ENCODE results near the gene PDSS2. TPM values are rescaled to one million over a fixed set of nuclear protein-coding genes. Genes with fewer than 3 reads are reported as not detected.

Gene PDSS2
- total and polyA plus RNA-seq, 11 donors: 7.2 to 24.4 (median 14.4) TPM

GRCh38 chr6:107439406-107439805, 20.0 kb downstream of the PDSS2 start:
- H3K27me3 ChIP-seq: no peaks in the 10 kb centered on the region
- intact Hi-C loops (cut with DNase I): no loop called here
- WGBS, 4 donors: 0 to 86% (median 54%) methylated on average over 1 of the region's 1 CpG
- peaks cover 0 to 10% (median 3%) of the 10 kb centered on the region in 12 donors for H3K4me1 ChIP-seq
- ATAC-seq (no peak), DNase-seq (no peak)
- H3K9me3 ChIP-seq: no peaks in the 10 kb centered on the region
- H3K27ac ChIP-seq: no peak overlapping the region
- TF ChIP-seq CTCF (IDR thresholded peaks at IDR 0.05) (no peak), POLR2A (IDR thresholded peaks at IDR 0.05) (no peak)
- no peaks in the 10 kb centered on the region for H3K36me3 ChIP-seq
- H3K4me3 ChIP-seq: no peak overlapping the region

GRCh38 chr6:107437691-107438090, 21.7 kb downstream of the PDSS2 start:
- intact Hi-C loops (cut with DNase I): no loop called here
- no peak for ATAC-seq
- Histone ChIP-seq H3K9me3 (peaks cover 0 to 5% (median 0%) of the 10 kb centered on the region in 12 donors), H3K4me3 (no peak overlapping the region), H3K36me3 (no peaks in the 10 kb centered on the region), H3K4me1 (peaks cover 0 to 10% (median 1%) of the 10 kb centered on the region in 12 donors), H3K27ac (no peak overlapping the region), H3K27me3 (no peaks in the 10 kb centered on the region)
- no peak for DNase-seq
- TF ChIP-seq CTCF (IDR thresholded peaks at IDR 0.05) (no peak), POLR2A (IDR thresholded peaks at IDR 0.05) (no peak)
- WGBS, 4 donors: 86 to 90% (median 88%) methylated on average over 5 of the region's 5 CpGs

- Histone ChIP-seq H3K27me3 (no peaks in the 10 kb centered on the region), H3K9me3 (peaks cover 0 to 5% (median 0%) of the 10 kb centered on the region in 12 donors), H3K27ac (no peak overlapping the region), H3K4me3 (no peak overlapping the region), H3K4me1 (peaks cover 0 to 10% (median 1%) of the 10 kb centered on the region in 12 donors), H3K36me3 (no peaks in the 10 kb centered on the region)
- TF ChIP-seq CTCF (IDR thresholded peaks at IDR 0.05) (no peak), POLR2A (IDR thresholded peaks at IDR 0.05) (no peak)
- intact Hi-C loops (cut with DNase I): no loop called here
- DNase-seq (no peak), ATAC-seq (no peak)
- WGBS, 4 donors: 75 to 95% (median 84%) methylated on average over 4 of the region's 4 CpGs
Measured at GRCh38 chr6:107436881-107437280, 22.5 kb downstream of the PDSS2 start.

GRCh38 chr6:107435798-107436197, 23.6 kb downstream of the PDSS2 start:
- Histone ChIP-seq H3K4me3 (no peak overlapping the region), H3K4me1 (peaks cover 0 to 10% (median 2%) of the 10 kb centered on the region in 12 donors), H3K27me3 (no peaks in the 10 kb centered on the region), H3K9me3 (peaks cover 0 to 5% (median 0%) of the 10 kb centered on the region in 12 donors), H3K36me3 (no peaks in the 10 kb centered on the region), H3K27ac (peak overlapping the region in 1 of 12 donors; percentile 17)
- ATAC-seq (peak in 1 of 4 donors; percentile 41), DNase-seq (no peak)
- intact Hi-C loops (cut with DNase I): no loop called here
- TF ChIP-seq POLR2A (IDR thresholded peaks at IDR 0.05) (no peak), CTCF (IDR thresholded peaks at IDR 0.05) (no peak)
- WGBS, 4 donors: 64 to 80% (median 72%) methylated on average over 3 of the region's 3 CpGs

All from heart left ventricle (tissue), 16 donors.